Endothelial cell of umbilical vein (primary cell): ENCODE data around the gene TMEM208. TPM values are rescaled to one million over a fixed set of nuclear protein-coding genes. Genes with fewer than 3 reads are reported as not detected.

ENCODE experiments used
- BruUV-seq: library from RNA; stranded (reverse); fragments of 400-500 nt; replicated peaks from 2 replicates; lab custom pipeline; 2021; lab: Mats Ljungman, UMichigan
- CTCF ChIA-PET: fragments of 300-600, 350-600 bp; sonication (Branson Sonifier 250); formaldehyde crosslinking; loops from one replicate; lab custom pipeline; 2021; ENCODE audit warnings: antibody characterized with exemption, inconsistent platforms; lab: Charles Lee
- POLR2A ChIA-PET: fragments of 300-600, 350-600 bp; sonication (Branson Sonifier 250); formaldehyde crosslinking; loops from one replicate; lab custom pipeline; 2021; ENCODE audit warnings: antibody characterized with exemption, inconsistent platforms; lab: Charles Lee
- DNase-seq: peaks from one replicate; pipeline ENCODE4 v3.0.0-alpha.2; 2011; ENCODE audit warnings: low read depth, low spot score
- FAIRE-seq: peaks from 2 replicates; lab custom pipeline; 2011; peaks lifted over from hg19 to GRCh38; lab: Jason Lieb, UNC
- H2AFZ ChIP-seq: 2 replicates; pipeline ENCODE4 v1.6.0; 2012; ENCODE audit warnings: low read depth, low read length, control low read depth, inconsistent platforms
- H3K27ac ChIP-seq: 2 replicates; pipeline ENCODE4 v1.5.1; 2011; ENCODE audit warnings: low read depth, mild to moderate bottlenecking, control low read depth, low read length, moderate library complexity; ENCODE audit not compliant: insufficient read depth
- H3K27me3 ChIP-seq, 2 experiments: 2 replicates each; pipeline versions ENCODE4 v1.6.0 to v1.6.1; 2011; ENCODE audit warnings: low read length in 2 of 2, mixed read lengths in 1 of 2; ENCODE audit not compliant: control insufficient read depth in 2 of 2, insufficient read depth in 2 of 2
- H3K36me3 ChIP-seq, 2 experiments: 2 replicates in 1 of 2; 3 replicates in 1 of 2; pipeline ENCODE4 v1.5.1; 2011; ENCODE audit warnings: low read length in 2 of 2, mild to moderate bottlenecking in 1 of 2, moderate library complexity in 1 of 2; ENCODE audit not compliant: control insufficient read depth in 2 of 2, insufficient read depth in 2 of 2; ENCODE audit errors: extremely low read depth in 1 of 2
- H3K4me1 ChIP-seq: 3 replicates; pipeline ENCODE4 v1.5.1; 2011; ENCODE audit warnings: mild to moderate bottlenecking, low read length; ENCODE audit not compliant: control insufficient read depth, insufficient read depth; ENCODE audit errors: extremely low read depth
- H3K4me2 ChIP-seq: 2 replicates; pipeline ENCODE4 v1.6.1; 2011; ENCODE audit warnings: low read length, control low read depth, mixed read lengths; ENCODE audit not compliant: insufficient read depth
- H3K4me3 ChIP-seq, 3 experiments: fragments of 200-600 bp in 1 of 3; sonication (generic), shearing (Covaris generic) in 1 of 3; replicated peaks in 1 of 3; 2 replicates each; pipeline ENCODE4 v1.5.1; 2011 to 2016; ENCODE audit warnings: control low read depth in 3 of 3, low read length in 3 of 3, mild to moderate bottlenecking in 2 of 3, inconsistent platforms in 1 of 3, low read depth in 1 of 3, moderate library complexity in 1 of 3; ENCODE audit not compliant: insufficient read depth in 1 of 3
- H3K79me2 ChIP-seq: 2 replicates; pipeline ENCODE4 v1.6.0; 2012; ENCODE audit warnings: low read length, inconsistent platforms; ENCODE audit not compliant: control insufficient read depth, insufficient read depth
- H3K9ac ChIP-seq: replicated peaks from 2 replicates; pipeline ENCODE3; 2011; ENCODE audit warnings: low read length, control low read depth; ENCODE audit not compliant: insufficient read depth; ENCODE audit errors: extremely low read depth
- H3K9me1 ChIP-seq: replicated peaks from 3 replicates; pipeline ENCODE4 v1.6.0; 2011; ENCODE audit warnings: mild to moderate bottlenecking, low read length; ENCODE audit not compliant: control insufficient read depth, insufficient read depth; ENCODE audit errors: extremely low read depth
- H3K9me3 ChIP-seq: replicated peaks from 2 replicates; pipeline ENCODE4 v1.5.1; 2012; ENCODE audit warnings: low read length, inconsistent platforms; ENCODE audit not compliant: control insufficient read depth, insufficient read depth
- H4K20me1 ChIP-seq: replicated peaks from 2 replicates; pipeline ENCODE3; 2011; ENCODE audit warnings: mild to moderate bottlenecking, low read length; ENCODE audit not compliant: control insufficient read depth, insufficient read depth; ENCODE audit errors: extremely low read depth
- CTCF ChIP-seq, 2 donors: IDR thresholded peaks; 1 replicate in 1 of 2; 2 replicates in 1 of 2; pipeline ENCODE4 v1.5.1; 2011; ENCODE audit warnings: low read length in 2 of 2, mild to moderate bottlenecking in 2 of 2, moderate library complexity in 2 of 2, control low read depth in 1 of 2, inconsistent platforms in 1 of 2, low read depth in 1 of 2; ENCODE audit not compliant: insufficient read depth in 1 of 2; ENCODE audit errors: extremely low read depth in 1 of 2
- EZH2 ChIP-seq: IDR thresholded peaks from 2 replicates; pipeline ENCODE4 v1.6.1; 2012; ENCODE audit warnings: borderline replicate concordance, low read depth, mild to moderate bottlenecking, moderate library complexity, low read length, inconsistent platforms; ENCODE audit not compliant: severe bottlenecking
- FOS ChIP-seq: IDR thresholded peaks from 2 replicates; pipeline ENCODE4 v1.6.1; 2011; ENCODE audit warnings: mild to moderate bottlenecking, low read length, moderate library complexity, borderline replicate concordance; ENCODE audit not compliant: insufficient read depth
- GATA2 ChIP-seq: IDR thresholded peaks from 2 replicates; pipeline ENCODE4 v1.7.0; 2011; ENCODE audit warnings: low read depth, mild to moderate bottlenecking, moderate library complexity, mixed read lengths, low read length; ENCODE audit not compliant: insufficient read length, insufficient read depth
- JUN ChIP-seq: IDR thresholded peaks from 2 replicates; pipeline ENCODE4 v1.6.1; 2011; ENCODE audit warnings: borderline replicate concordance, low read depth; ENCODE audit not compliant: insufficient read length, insufficient read depth
- MAX ChIP-seq: IDR thresholded peaks from 2 replicates; pipeline ENCODE4 v1.6.1; 2011; ENCODE audit not compliant: insufficient read depth, insufficient read length
- MYC ChIP-seq: IDR thresholded peaks from one replicate; pipeline ENCODE4 v1.6.1; 2011; ENCODE audit warnings: mild to moderate bottlenecking, low read depth, low read length
- POLR2A ChIP-seq: IDR thresholded peaks from 2 replicates; pipeline ENCODE4 v1.6.1; 2012; ENCODE audit warnings: low read depth, mild to moderate bottlenecking, control low read depth, low read length
- POLR2AphosphoS5 ChIP-seq: IDR thresholded peaks from 2 replicates; pipeline ENCODE4 v1.6.1; 2012; ENCODE audit warnings: low read depth, mild to moderate bottlenecking, control low read depth, low read length, moderate library complexity; ENCODE audit not compliant: insufficient read depth
- dilution Hi-C: fragments of 300-500 bp; cut with MboI; formaldehyde crosslinking; loops from one replicate; pipeline ENCODE4 v1.15.0; 2019; ENCODE audit warnings: low sequenced_read_pairs; ENCODE audit not compliant: extremely low pct_ligation_motif_present
- intact Hi-C: fragments of 100-400 bp; cut with micrococcal nuclease; formaldehyde crosslinking; loops from one replicate; pipeline ENCODE4 v1.10.0; 2022
- polyA plus RNA-seq, 4 experiments: library from polyadenylated mRNA; depleted of rRNA in 3 of 4; stranded (reverse) in 3 of 4; unstranded in 1 of 4; fragments of >200 nt; gene quantifications; 2 replicates each; pipeline versions ENCODE4 v1.2.1 to v1.2.3, GENCODE V29; 2011 to 2012; ENCODE audit warnings: missing spikeins in 1 of 4
- total RNA-seq: library from RNA; stranded (reverse); gene quantifications from 2 replicates; pipeline ENCODE4 v1.2.3, GENCODE V29; 2021

Gene TMEM208
- total and polyA plus RNA-seq, 2 donors (not counting 3 experiments of a cell fraction or from before 2014, with no cell fraction given) = 35.3 to 94.0 TPM

GRCh38 chr16:67263201-67263600 is 36.3 kb downstream of the TMEM208 start:
- POLR2A ChIA-PET = no interaction called here
- dilution Hi-C loops = no loop called here

More at GRCh38 chr16:67263201-67263600, 36.3 kb downstream of the TMEM208 start:
- Histone ChIP-seq H3K9me3 (no peaks in the 10 kb centered on the region), H3K9me1 (no peaks in the 10 kb centered on the region), H2AFZ (no peak overlapping the region), H3K4me3 (no peak overlapping the region), H3K27ac (no peak overlapping the region), H3K9ac (no peak overlapping the region), H3K4me2 (no peak overlapping the region), H4K20me1 (no peaks in the 10 kb centered on the region), H3K27me3 (no peaks in the 10 kb centered on the region), H3K79me2 (no peaks in the 10 kb centered on the region), H3K4me1 (peaks cover 8% of the 10 kb centered on the region), H3K36me3 (no peaks in the 10 kb centered on the region)
- intact Hi-C loops = no loop called here
- no TSS peak for BruUV-seq
- TF ChIP-seq MYC (no peak), GATA2 (no peak), EZH2 (no peak), MAX (no peak), FOS (no peak), POLR2A (no peak), JUN (no peak), CTCF (IDR thresholded peaks at IDR 0.05; ENCODE audit: extremely low read depth in 1 of 2, insufficient read depth in 1 of 2, low read depth in 1 of 2, low read length in 2 of 2) (no peak), POLR2AphosphoS5 (no peak)
- no peak for DNase-seq
- CTCF ChIA-PET = interaction anchor here (0.9 to 1.3 kb wide), 2 partner anchors 19 to 136 kb away, joined by 4 read pairs; no protein-coding TSS in a partner anchor
- no peak for FAIRE-seq
